ENCODE results near the gene TBL1Y.
"Not testable (repeated sequence)": the region's sequence is repeated elsewhere in the genome, so short reads cannot be mapped to it uniquely, and the experiment has no call there.

TBL1Y gene

DNA sequence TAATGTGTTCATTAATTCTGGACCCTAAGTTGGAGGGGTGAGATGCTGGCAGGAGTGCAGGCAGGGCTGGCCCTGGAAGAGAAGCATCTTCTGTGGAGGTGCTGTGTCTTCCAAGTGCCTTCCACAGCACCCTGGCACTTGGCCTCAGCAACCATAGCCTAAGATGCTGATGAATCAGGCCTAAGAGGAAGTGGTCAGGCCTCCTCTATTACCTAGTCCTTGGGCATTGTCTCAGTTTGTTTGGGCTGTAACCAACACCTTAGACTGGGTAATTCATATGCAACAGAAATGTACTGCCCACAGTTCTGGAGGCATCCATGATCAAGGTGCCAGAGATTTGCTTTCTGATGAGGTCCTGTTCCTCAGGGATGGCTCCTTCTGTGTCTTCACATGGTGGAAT, 128.5 kb downstream of the TBL1Y start:
- POLR2A ChIA-PET = no interaction called here
- TF ChIP-seq ELF4 (IDR thresholded peaks at IDR 0.05) = no peak
- no peak for TF ChIP-seq FOXM1 (IDR thresholded peaks at IDR 0.05; ENCODE audit: borderline replicate concordance)
- TF ChIP-seq FOXA1 (IDR thresholded peaks at IDR 0.05) = no peak
- TF ChIP-seq FOXK2 (IDR thresholded peaks at IDR 0.05) = no peak
- TF ChIP-seq SUZ12 (IDR thresholded peaks at IDR 0.05) = no peak
- no peak for TF ChIP-seq HDGF (IDR thresholded peaks at IDR 0.05; ENCODE audit: borderline replicate concordance)
- CTCF ChIA-PET = no interaction called here
- DNase-seq (ENCODE audit: extremely low spot score) = no peak

DNA sequence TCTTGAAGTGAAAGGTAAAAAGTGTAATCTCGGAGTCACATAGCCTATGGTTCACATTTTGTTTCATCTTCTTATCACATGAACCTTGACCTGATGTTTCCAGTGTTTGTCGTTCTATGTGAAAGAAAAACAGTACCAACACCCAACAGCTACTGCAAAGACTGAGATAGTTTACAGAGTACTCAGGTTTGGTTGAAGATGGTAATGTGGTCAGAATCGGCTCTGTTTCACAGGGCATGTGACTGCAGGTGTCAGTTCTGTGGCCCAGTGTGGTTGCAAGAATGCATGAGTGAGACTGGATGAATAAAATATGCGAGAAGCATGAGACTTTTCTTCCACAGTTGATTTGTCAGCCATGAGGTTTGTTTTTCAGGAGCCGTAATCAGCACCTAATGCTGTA, 130.2 kb downstream of the TBL1Y start:
- TF ChIP-seq FOXA1 (IDR thresholded peaks at IDR 0.05) = no peak
- no peak for TF ChIP-seq SUZ12 (IDR thresholded peaks at IDR 0.05)
- no peak for TF ChIP-seq L3MBTL2 (conservative IDR thresholded peaks at IDR 0.05)
- TF ChIP-seq ELF4 (IDR thresholded peaks at IDR 0.05) = no peak
- no peak for DNase-seq (ENCODE audit: extremely low spot score)
- ChIA-PET POLR2A (no interaction called here), CTCF (no interaction called here)

DNA sequence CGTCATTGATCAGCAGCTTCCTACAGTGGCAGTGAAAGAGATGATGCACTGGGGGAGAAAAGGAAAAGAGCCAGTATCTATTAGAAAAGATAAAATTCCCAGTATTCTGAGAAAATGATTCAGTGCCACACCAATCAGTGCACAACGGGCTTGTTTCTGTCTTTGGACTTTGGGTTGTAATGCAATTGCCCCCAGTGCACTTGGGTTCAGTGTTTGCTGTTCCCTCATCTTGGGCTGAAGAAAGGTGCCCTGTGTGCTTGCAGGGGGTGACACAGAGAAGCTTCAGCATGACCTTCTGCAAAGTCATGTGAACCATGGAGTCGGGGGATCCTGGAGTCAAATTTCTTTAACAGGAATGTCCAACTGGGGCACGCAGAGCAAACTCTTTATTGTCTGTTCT, 131.5 kb downstream of the TBL1Y start:
- no peak for DNase-seq (ENCODE audit: extremely low spot score)
- TF ChIP-seq ELF4 (IDR thresholded peaks at IDR 0.05) = no peak
- no peak for TF ChIP-seq ARNT (IDR thresholded peaks at IDR 0.05)
- TF ChIP-seq FOXK2 (IDR thresholded peaks at IDR 0.05) = no peak
- TF ChIP-seq FOXM1 (IDR thresholded peaks at IDR 0.05; ENCODE audit: borderline replicate concordance) = no peak
- no peak for TF ChIP-seq CTBP1 (IDR thresholded peaks at IDR 0.05; ENCODE audit: borderline replicate concordance)
- TF ChIP-seq L3MBTL2 (conservative IDR thresholded peaks at IDR 0.05) = no peak
- TF ChIP-seq SP1 (IDR thresholded peaks at IDR 0.05) = no peak
- no peak for TF ChIP-seq SUZ12 (IDR thresholded peaks at IDR 0.05)
- TF ChIP-seq FOXA1 (IDR thresholded peaks at IDR 0.05) = no peak
- TF ChIP-seq, protein P1, sequence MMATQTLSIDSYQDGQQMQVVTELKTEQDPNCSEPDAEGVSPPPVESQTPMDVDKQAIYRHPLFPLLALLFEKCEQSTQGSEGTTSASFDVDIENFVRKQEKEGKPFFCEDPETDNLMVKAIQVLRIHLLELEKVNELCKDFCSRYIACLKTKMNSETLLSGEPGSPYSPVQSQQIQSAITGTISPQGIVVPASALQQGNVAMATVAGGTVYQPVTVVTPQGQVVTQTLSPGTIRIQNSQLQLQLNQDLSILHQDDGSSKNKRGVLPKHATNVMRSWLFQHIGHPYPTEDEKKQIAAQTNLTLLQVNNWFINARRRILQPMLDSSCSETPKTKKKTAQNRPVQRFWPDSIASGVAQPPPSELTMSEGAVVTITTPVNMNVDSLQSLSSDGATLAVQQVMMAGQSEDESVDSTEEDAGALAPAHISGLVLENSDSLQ (IDR thresholded peaks at IDR 0.05) = no peak
- ChIA-PET CTCF (no interaction called here), POLR2A (no interaction called here)

DNA sequence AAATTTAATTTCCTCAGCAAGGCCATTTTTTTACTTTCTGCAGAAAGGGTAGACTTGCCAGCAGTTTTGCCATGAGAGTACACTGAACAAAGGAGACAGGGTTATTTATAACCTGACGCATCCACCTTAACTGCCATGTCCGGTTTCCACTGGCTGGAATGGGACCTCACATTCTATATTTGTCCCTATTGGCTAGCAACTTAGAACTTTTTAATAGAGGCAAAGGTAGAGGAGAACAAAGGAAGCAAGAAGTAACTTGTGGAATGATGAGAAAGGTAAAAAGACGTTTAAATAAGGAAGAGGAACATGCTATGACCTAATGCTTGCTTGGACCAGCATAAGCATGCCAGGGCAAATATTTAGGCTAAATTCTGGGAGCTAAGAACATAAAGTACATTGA, 142.0 kb downstream of the TBL1Y start:
- CTCF ChIA-PET = not testable (repeated sequence)

DNA sequence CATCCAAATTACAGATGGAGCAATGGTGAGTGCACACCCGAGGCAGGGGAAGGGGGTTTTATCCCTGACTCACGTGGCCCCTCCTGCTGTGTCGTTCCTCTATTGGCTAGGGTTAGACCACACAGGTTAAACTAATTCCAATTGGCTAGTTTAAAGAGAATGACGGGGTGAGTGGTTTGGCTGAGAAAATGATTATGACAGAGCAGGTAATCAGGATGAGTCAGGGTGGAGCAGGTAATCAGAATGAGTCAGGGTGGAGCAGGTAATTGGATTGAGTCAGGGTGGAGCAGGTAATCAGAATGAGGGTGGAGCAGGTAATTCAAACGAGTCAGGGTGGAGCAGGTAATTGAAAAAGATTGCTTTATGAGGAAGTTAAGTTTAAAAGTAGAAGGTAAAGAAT, 146.4 kb downstream of the TBL1Y start:
- ChIA-PET POLR2A (no interaction called here), CTCF (no interaction called here)
- DNase-seq (ENCODE audit: extremely low spot score) = no peak
- TF ChIP-seq TARDBP (IDR thresholded peaks at IDR 0.05) = no peak
- TF ChIP-seq FOXK2 (IDR thresholded peaks at IDR 0.05) = no peak
- no peak for TF ChIP-seq FOXM1 (IDR thresholded peaks at IDR 0.05; ENCODE audit: borderline replicate concordance)
- TF ChIP-seq BHLHE40 (IDR thresholded peaks at IDR 0.05; ENCODE audit: borderline replicate concordance) = no peak
- TF ChIP-seq ELF4 (IDR thresholded peaks at IDR 0.05) = no peak
- TF ChIP-seq L3MBTL2 (conservative IDR thresholded peaks at IDR 0.05) = no peak
- TF ChIP-seq, protein P1 (IDR thresholded peaks at IDR 0.05) = no peak
- TF ChIP-seq CTBP1 (IDR thresholded peaks at IDR 0.05; ENCODE audit: borderline replicate concordance) = no peak
- TF ChIP-seq HDGF (IDR thresholded peaks at IDR 0.05; ENCODE audit: borderline replicate concordance) = no peak
- TF ChIP-seq SP1 (IDR thresholded peaks at IDR 0.05) = no peak
- TF ChIP-seq ARNT (IDR thresholded peaks at IDR 0.05) = no peak
- no peak for TF ChIP-seq NFRKB (IDR thresholded peaks at IDR 0.05)
- no peak for TF ChIP-seq SUZ12 (IDR thresholded peaks at IDR 0.05)

More for the DNA sequence above, 142.0 kb downstream of the TBL1Y start:
- DNase-seq (ENCODE audit: extremely low spot score); POLR2A ChIA-PET: not testable (repeated sequence)

DNA sequence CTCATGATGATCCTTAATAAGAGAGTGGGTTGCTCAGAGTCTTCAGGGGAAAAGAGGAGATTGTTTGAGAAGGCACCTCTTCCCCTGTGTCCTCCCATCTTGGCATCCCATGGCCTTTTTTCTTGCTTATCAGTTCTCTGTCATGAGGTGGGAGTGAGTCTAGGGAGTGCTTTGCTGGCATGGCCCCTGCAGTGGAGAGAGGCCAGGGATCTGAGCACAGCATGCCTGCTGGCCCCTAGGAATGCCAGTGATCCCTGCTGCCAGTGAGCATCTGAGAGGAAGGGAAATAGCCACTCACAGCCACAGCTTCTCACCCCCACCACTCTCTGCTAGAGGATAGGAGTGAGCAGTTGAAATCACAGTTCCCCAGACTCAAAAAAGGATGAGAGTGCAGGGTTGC, 168.2 kb downstream of the TBL1Y start:
- CTCF ChIA-PET = no interaction called here
- TF ChIP-seq NFRKB (IDR thresholded peaks at IDR 0.05) = no peak
- TF ChIP-seq HDGF (IDR thresholded peaks at IDR 0.05; ENCODE audit: borderline replicate concordance) = no peak
- TF ChIP-seq ZNF384 (IDR thresholded peaks at IDR 0.05) = no peak
- TF ChIP-seq SUZ12 (IDR thresholded peaks at IDR 0.05) = no peak
- TF ChIP-seq SP1 (IDR thresholded peaks at IDR 0.05) = no peak
- no peak for TF ChIP-seq TARDBP (IDR thresholded peaks at IDR 0.05)
- no peak for DNase-seq (ENCODE audit: extremely low spot score)
- POLR2A ChIA-PET = no interaction called here

DNA sequence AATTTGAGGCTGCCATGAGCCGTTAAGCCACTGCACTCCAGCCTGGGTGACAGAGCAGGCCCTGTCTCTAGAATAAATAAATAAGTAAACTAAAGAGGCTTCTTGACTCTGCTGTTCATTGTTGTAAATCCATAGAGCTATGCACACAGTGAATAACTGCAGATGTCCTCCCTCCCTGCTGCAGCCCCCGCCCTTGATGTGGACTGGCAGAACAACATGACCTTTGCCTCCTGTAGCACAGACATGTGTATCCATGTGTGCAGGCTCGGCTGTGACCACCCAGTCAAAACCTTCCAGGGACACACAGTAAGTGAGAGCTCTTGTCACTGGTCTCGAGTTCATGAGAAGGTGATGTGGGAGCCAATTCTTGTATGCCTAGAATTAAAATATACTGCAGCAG, 170.1 kb downstream of the TBL1Y start:
- DNase-seq (ENCODE audit: extremely low spot score); CTCF ChIA-PET; POLR2A ChIA-PET: not testable (repeated sequence)

DNA sequence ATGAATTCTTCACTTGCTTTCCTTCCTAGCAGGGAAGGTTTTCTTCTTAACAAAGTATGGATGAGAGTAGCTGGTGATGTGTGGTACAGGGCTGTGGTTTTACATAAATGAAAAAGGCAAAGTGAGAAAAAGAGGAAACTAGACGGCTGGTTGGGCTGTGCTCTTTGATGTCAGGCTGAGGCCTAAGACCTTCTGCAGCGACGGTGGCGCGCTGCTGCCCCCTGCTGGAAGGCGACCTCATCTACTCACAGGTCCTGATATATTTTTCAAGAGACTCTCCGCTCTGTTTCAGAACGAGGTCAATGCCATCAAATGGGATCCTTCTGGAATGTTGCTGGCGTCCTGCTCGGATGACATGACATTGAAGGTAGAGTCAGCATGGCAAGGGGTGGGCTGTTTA, 175.1 kb downstream of the TBL1Y start:
- no peak for DNase-seq (ENCODE audit: extremely low spot score)
- no peak for TF ChIP-seq SUZ12 (IDR thresholded peaks at IDR 0.05)
- TF ChIP-seq ELF4 (IDR thresholded peaks at IDR 0.05) = no peak
- no peak for TF ChIP-seq FOXK2 (IDR thresholded peaks at IDR 0.05)
- CTCF ChIA-PET = no interaction called here
- POLR2A ChIA-PET = no interaction called here

DNA sequence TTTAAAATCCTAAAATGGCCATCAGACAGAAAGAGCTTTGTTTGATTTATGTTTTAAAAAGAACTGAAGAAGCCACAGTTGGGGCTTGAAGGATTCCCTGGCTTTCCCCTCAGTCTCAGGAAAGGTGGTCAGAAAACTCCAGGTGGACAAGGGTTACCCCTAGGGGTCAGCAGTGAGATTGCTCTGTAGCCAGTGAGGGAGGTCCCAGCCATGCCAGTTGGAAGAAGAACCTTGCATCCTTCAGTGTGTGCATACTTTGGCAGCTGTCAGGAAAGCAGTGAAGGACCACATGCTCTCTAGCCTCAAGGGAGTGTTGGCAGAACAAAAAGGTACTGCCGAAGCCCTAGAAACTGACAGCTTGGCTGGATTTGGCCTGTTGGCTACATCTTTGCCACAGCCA, 182.3 kb downstream of the TBL1Y start:
- DNase-seq (ENCODE audit: extremely low spot score) = no peak
- ChIA-PET CTCF (no interaction called here), POLR2A (no interaction called here)
- no peak for TF ChIP-seq ZNF384 (IDR thresholded peaks at IDR 0.05)
- no peak for TF ChIP-seq SP1 (IDR thresholded peaks at IDR 0.05)
- no peak for TF ChIP-seq TARDBP (IDR thresholded peaks at IDR 0.05)
- TF ChIP-seq CTBP1 (IDR thresholded peaks at IDR 0.05; ENCODE audit: borderline replicate concordance) = no peak
- TF ChIP-seq SUZ12 (IDR thresholded peaks at IDR 0.05) = no peak
- TF ChIP-seq BHLHE40 (IDR thresholded peaks at IDR 0.05; ENCODE audit: borderline replicate concordance) = no peak
- no peak for TF ChIP-seq ELF4 (IDR thresholded peaks at IDR 0.05)
- TF ChIP-seq, protein P1 (IDR thresholded peaks at IDR 0.05) = no peak
- TF ChIP-seq FOXK2 (IDR thresholded peaks at IDR 0.05) = no peak
- no peak for TF ChIP-seq L3MBTL2 (conservative IDR thresholded peaks at IDR 0.05)
- TF ChIP-seq FOXM1 (IDR thresholded peaks at IDR 0.05; ENCODE audit: borderline replicate concordance) = no peak
- TF ChIP-seq FOXA1 (IDR thresholded peaks at IDR 0.05) = no peak
- no peak for TF ChIP-seq HDGF (IDR thresholded peaks at IDR 0.05; ENCODE audit: borderline replicate concordance)
- TF ChIP-seq ARNT (IDR thresholded peaks at IDR 0.05) = no peak
